SHP77 treated with DMSO at 0.1 percent for 48 hours (cell line): ENCODE data around the gene SMG7.

Source experiments
- DNase-seq: peaks from one replicate; lab custom pipeline; 2025; lab: John Stamatoyannopoulos, UW

The SMG7 gene

GRCh38 chr1:183589874-183590243 is 117.6 kb downstream of the SMG7 start:
- no peak for DNase-seq

- no peak for DNase-seq
Measured at GRCh38 chr1:183590244-183591191, 118.2 kb downstream of the SMG7 start, which contains the start of gene NCF2. TSS of gene NCF2 (minus strand) at chr1:183590459. CDS start at chr1:183590329, 130 bp downstream.

GRCh38 chr1:183592733-183593132 is 120.4 kb downstream of the SMG7 start:
- no peak for DNase-seq

GRCh38 chr1:183593356-183593755 is 121.1 kb downstream of the SMG7 start:
- no peak for DNase-seq

- no peak for DNase-seq
Measured at GRCh38 chr1:183595537-183595936, 123.2 kb downstream of the SMG7 start.

- no peak for DNase-seq
Measured at GRCh38 chr1:183596500-183596899, 124.2 kb downstream of the SMG7 start.

GRCh38 chr1:183597656-183598347 is 125.5 kb downstream of the SMG7 start:
- DNase-seq = no peak

- no peak for DNase-seq
Measured at GRCh38 chr1:183598386-183598785, 126.1 kb downstream of the SMG7 start.

GRCh38 chr1:183600136-183600535 is 127.8 kb downstream of the SMG7 start:
- DNase-seq = no peak

GRCh38 chr1:183600634-183601033 is 128.3 kb downstream of the SMG7 start:
- DNase-seq = no peak

- DNase-seq = no peak
Measured at GRCh38 chr1:183602510-183602909, 130.2 kb downstream of the SMG7 start.
